Fibroblast of lung (primary cell): ENCODE results near the gene PPIF.

Source experiments
- EZH2 ChIP-seq: IDR thresholded peaks from 2 replicates; pipeline ENCODE4 v1.5.1; 2012; ENCODE audit warnings: low read length, control low read depth, mild to moderate bottlenecking; ENCODE audit errors: missing control alignments
- TF ChIP-seq, protein P1 (sequence below), 2 donors: IDR thresholded peaks in 1 of 2; conservative IDR thresholded peaks in 1 of 2; 1 replicate in 1 of 2; 2 replicates in 1 of 2; pipeline ENCODE4 v1.5.1; 2011 to 2012; ENCODE audit warnings: low read length in 2 of 2, control low read depth in 1 of 2, inconsistent platforms in 1 of 2, low read depth in 1 of 2, mild to moderate bottlenecking in 1 of 2

DNA sequence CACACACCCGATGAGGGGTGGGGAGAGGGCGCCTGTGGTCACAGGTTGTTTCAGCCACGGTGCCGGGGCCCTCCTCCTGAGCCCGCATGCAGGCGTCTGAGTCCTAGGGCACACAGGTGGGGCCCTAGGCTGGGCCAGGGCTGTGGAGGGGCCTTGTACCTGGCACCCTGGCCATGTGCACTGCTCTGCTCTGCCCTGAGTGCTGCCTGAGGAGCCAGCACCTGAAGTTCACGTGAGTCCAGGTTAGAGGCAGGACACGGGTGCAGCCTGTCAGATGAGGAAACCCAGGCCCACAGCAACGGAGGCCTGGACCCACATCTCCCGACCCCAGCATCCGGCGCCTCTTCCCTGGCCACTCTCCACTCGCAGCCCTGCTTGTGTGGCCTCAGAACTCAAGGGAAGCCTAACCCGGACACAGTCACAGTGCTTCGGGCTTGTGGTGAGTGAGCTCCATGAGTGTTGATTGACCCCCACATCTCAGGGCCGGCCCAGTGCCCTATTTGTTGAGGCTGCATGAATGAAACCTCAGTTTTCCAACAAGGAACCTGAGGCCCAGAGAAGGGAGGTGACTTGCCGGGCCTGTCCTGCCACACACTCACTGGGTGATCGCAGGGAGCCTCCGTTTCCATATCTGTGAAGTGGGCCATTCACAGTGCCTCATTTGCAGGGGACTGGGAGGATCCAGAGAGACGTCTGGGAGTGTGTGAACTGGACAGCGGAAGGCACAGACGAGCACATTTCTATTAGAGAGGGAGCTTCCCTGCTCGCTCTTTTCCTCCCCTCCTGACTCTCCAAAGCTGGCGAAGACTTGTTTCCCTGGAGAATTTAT lies 39.6 kb downstream of the PPIF start:
- no peak for TF ChIP-seq EZH2
- TF ChIP-seq, protein P1, sequence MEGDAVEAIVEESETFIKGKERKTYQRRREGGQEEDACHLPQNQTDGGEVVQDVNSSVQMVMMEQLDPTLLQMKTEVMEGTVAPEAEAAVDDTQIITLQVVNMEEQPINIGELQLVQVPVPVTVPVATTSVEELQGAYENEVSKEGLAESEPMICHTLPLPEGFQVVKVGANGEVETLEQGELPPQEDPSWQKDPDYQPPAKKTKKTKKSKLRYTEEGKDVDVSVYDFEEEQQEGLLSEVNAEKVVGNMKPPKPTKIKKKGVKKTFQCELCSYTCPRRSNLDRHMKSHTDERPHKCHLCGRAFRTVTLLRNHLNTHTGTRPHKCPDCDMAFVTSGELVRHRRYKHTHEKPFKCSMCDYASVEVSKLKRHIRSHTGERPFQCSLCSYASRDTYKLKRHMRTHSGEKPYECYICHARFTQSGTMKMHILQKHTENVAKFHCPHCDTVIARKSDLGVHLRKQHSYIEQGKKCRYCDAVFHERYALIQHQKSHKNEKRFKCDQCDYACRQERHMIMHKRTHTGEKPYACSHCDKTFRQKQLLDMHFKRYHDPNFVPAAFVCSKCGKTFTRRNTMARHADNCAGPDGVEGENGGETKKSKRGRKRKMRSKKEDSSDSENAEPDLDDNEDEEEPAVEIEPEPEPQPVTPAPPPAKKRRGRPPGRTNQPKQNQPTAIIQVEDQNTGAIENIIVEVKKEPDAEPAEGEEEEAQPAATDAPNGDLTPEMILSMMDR (conservative IDR thresholded peaks at IDR 0.05 in 1 of 2, IDR thresholded peaks at IDR 0.05 in 1 of 2; ENCODE audit: low read depth in 1 of 2, low read length in 2 of 2): no peak
